GM19463 (cell line): ENCODE measurements around the gene SLC23A1.

Experiments used
- ATAC-seq: cut with Tn5 transposase; IDR thresholded peaks from one replicate; pipeline ENCODE4 v1.9.1; 2021; ENCODE audit warnings: mild to moderate bottlenecking, moderate library complexity; ENCODE audit not compliant: unreplicated experiment

Gene SLC23A1

DNA sequence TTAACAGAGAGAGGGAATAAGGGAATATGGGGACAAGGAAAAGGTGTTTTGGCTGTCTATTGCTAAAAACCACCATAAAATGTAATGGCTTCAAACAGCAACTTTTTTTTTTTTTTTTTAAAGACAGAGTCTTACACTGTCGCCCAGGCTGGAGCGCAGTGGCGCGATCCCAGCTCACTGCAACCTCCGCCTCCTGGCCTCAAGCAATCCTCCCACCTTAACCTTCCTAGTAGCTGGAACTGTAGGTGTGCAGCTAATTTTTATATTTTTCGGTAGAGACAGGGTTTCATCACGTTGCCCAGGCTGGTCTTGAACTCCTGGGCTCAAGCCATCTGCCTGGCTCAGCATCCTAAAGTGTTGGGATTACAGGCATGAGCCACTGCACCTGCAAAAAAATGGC is 25.1 kb upstream of the SLC23A1 start:
- ATAC-seq = no peak

- ATAC-seq = no peak
Observed at GRCh38 chr5:139407517-139407916, 24.4 kb upstream of the SLC23A1 start.

GRCh38 chr5:139406963-139407362 is 23.9 kb upstream of the SLC23A1 start:
- ATAC-seq = no peak

DNA sequence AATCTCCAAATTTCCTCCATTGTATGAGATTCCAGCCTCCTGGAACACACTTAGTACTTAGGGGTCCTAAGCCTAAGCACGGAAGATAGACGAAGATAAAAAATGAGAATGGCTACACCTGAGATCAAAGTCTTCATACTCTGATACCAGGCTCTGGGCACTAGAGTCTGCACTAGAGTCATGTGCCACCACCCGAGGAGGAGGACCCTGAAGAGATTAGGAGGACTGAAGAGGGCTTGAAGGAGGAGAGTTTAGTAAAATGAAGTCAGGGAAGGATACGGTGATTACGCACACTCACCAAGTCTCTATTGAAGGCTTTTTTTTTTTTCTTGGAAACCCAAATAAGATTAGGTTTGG is 21.4 kb upstream of the SLC23A1 start:
- ATAC-seq = no peak

- peak; percentile 76 for ATAC-seq
Observed at GRCh38 chr5:139403787-139404483, 20.8 kb upstream of the SLC23A1 start, which contains the start of gene SPATA24. SPATA24 (minus strand) TSS chr5:139404089; CDS start chr5:139404060, 29 bp downstream.

DNA sequence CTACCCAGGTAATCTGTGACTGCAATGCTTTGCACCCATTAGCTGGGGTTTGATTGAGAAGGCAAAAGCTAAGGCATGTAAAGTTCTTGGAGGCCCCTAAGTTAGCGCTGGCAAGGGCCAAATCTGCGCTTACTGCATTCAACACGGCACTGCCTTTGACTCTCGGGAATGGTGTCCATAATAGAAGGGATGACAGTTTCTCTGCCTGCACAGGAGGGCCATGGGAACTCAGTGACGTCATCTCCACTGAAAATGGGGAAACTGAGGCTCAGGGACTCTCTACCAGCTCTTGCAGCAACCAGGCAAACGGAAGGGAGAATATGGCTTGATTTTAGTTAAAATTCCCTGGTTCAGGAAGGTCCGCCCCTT is 20.3 kb upstream of the SLC23A1 start:
- ATAC-seq = no peak

DNA sequence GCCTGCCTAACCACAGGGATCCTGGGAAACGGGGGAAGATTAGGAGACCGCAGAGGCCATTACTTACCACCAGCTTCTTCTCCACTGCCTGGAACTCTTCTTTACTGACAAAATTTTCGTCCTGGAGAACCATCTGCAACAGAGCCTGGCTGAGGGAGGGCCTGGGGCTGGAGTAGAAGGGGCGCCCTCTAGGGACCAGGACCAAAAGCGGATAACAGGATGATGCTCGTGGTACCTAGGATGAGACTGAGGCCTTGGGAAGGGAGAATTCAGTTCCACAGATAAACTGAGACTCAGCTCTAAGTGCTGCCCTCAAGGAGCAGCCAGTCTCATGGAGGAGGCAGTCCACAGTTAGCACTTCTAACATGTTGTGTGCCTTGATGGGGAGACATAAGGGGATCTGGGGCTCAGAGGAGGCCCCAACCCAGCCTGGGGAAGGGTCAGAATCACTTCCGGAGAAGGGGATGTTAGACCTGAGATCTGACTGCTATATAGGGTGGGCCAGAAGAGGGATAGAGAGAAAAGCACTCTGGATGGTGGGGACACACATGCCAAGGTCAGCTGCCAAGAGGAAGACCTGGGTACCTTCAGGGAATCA is 19.6 kb upstream of the SLC23A1 start:
- ATAC-seq = no peak

- ATAC-seq = no peak
Observed at GRCh38 chr5:139401546-139401945, 18.4 kb upstream of the SLC23A1 start.

- ATAC-seq = peak; percentile 32
Observed at GRCh38 chr5:139399501-139400121, 16.5 kb upstream of the SLC23A1 start.

DNA sequence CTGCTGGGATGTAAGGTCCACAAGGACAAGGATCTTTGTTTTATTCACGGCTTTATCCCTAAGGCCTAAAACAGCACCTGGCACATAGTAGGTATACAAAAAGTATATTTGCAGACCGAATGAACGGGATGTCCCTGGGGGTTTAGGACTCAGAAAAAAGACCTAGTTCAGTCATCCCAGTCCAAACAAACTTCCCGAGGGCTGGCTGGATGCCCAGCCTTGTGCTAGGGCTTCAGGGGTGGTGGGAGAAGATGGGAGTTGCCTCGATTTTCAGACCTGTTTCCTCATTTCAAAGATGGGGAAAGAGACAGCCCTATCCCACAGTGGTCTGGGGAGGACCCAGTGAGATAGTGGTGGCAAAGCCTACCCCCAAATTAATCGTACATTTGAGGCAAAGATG is 14.8 kb upstream of the SLC23A1 start:
- no peak for ATAC-seq

DNA sequence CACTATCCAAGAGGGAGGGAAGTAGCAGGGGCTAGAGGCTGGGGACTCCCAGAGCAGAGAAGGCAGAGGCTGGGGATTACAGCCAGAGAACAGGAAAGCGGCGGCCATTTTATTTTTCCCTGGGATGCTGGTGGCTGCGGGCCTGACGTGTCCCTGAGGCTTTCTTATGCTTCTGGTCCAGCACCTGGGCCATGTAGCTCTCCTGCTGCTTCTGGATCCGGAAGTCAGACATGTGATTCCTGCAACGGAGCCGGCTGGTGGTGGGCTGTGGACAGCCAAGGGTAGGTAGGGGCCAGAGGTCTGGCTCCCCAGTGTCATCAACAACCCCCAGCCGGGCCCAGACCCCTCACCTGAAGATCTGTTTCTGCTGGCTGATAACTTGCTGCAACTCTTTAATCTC is 13.6 kb upstream of the SLC23A1 start:
- ATAC-seq = no peak

DNA sequence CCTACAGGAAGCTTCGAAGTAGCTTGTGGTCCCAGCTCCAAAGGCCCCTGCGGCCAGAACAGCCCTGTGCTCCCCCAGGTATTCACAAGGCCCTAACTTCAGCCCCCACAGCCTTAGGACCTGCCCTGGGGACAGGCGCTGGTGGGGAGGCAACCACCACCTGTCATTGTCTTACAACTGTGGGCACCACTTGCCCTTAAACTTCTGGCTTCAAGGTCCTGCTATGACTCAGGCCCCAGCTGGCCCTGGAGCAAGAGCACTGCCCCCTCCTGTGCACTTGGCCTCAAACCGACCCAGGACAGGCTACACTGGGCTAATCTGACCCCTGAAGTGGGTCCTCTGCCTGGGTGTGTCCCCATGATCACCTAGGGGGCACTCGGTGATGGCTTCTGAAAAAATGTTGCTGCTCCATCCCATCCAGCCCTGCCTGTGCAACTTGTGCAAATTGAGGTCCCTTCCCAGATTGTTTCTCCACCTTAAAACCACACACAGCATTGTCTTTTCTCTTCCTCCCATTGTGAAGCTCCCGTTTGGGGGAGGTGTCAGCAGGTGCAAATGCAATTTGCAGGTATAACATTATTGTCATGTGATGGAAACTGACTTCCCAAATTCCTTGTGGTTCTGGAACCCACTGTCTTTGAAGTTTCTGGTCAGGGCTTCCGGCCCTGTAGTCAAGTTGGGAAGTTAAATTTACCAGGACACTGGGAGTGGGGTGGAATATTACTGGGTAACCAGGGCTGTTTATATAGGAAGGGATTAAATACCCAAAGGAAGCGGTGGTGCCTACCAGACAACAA is 12.9 kb upstream of the SLC23A1 start:
- no peak for ATAC-seq

- ATAC-seq = no peak
Observed at GRCh38 chr5:139394654-139395566, 11.8 kb upstream of the SLC23A1 start, which contains the start of gene PROB1. PROB1 (minus strand) TSS chr5:139395104; CDS start chr5:139395081, 23 bp downstream.

DNA sequence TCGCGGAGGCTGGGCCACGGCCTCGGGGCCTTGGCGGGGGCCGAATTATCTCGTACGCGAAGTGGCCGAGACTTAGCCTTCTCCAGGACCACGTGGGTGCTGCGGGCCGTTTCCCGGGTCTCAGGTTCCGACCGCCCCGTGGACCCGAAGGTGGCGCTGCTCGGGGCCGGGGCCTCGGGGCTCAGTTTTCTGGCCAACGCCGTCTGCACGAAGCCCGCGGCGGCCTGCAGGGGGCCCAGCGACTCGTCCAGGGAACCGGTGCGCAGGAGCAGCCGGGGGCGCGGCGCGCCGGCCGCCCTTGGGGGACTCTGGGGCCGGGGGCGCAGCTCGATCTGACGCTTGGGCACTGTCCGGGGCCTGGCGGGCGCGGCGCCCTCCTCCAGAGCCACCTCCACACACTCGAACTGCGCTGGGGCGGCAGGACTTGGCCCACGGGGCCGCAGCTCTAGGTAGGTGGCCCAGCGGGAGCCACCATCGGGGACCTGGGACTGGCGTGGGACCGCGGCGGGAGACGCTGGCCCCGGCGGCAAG is 11.1 kb upstream of the SLC23A1 start:
- peak; percentile 12 for ATAC-seq

- no peak for ATAC-seq
Observed at GRCh38 chr5:139393497-139394122, 10.5 kb upstream of the SLC23A1 start.

- ATAC-seq = peak; percentile 48
Observed at GRCh38 chr5:139392678-139393496, 9.8 kb upstream of the SLC23A1 start.

DNA sequence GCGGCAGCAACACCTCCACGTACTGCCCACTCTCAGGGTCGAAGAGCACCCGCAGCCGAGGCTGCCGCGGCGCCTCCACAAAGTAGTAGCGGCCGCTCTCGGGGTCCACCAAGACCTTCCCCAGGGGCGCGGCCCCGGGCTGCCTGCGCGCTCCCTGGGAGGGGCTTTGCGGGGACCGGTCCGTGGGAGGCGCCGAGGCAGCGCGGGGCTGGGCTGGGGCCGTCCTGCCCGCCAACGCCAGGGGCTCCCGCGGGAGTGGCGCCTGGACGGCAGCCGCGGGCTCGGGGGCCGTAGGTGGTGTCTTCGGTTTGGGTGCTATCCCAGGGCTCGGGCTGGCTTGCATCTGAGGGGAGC is 9.2 kb upstream of the SLC23A1 start:
- peak; percentile 8 for ATAC-seq

- ATAC-seq = no peak
Observed at GRCh38 chr5:139391570-139392323, 8.7 kb upstream of the SLC23A1 start.
